HUES6 (cell line): ENCODE results near the gene INHA.

ENCODE experiments used
- H3K27ac ChIP-seq: 2 replicates; pipeline ENCODE4 v1.7.0; 2013; ENCODE audit warnings: low read depth, mild to moderate bottlenecking, low read length, inconsistent platforms
- H3K27me3 ChIP-seq: 2 replicates; pipeline ENCODE4 v1.6.1; 2013; ENCODE audit warnings: low read length; ENCODE audit not compliant: control insufficient read depth, insufficient read depth
- H3K36me3 ChIP-seq: 2 replicates; pipeline ENCODE4 v1.6.1; 2013; ENCODE audit warnings: low read length; ENCODE audit not compliant: control insufficient read depth, insufficient read depth
- H3K4me1 ChIP-seq: 2 replicates; pipeline ENCODE4 v1.6.1; 2013; ENCODE audit warnings: low read length; ENCODE audit not compliant: control insufficient read depth, insufficient read depth
- H3K4me3 ChIP-seq: 2 replicates; pipeline ENCODE4 v1.5.1; 2013; ENCODE audit warnings: low read depth, low read length
- H3K9ac ChIP-seq: one replicate; pipeline ENCODE4 v1.6.1; 2013; ENCODE audit warnings: mild to moderate bottlenecking, low read length
- H3K9me3 ChIP-seq: 2 replicates; pipeline ENCODE4 v1.6.1; 2013; ENCODE audit warnings: low read depth, low read length; ENCODE audit not compliant: control insufficient read depth, insufficient read depth

The INHA gene

DNA sequence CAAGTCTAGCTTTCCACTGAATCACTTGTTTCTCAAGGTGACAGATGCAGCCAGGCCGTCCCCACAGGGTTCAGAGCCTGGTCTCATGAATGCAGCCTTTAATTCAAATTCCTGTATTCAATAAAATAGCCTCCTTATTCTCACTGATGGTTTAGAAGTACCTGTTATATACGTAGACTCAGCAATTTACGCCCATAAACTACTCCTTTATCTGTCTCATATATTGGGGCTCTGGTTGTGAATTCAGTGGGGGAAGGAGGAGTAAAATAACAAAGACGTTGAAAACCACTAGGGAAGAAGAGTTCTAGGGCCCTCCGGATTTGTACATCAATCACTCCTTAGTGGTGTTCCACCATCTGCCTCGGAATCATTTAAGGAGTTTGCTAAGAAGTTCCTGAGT lies 2.5 kb upstream of the INHA start:
- Histone ChIP-seq H3K9ac (peak overlapping the region; percentile 92), H3K4me3 (peak overlapping the region; percentile 77)

DNA sequence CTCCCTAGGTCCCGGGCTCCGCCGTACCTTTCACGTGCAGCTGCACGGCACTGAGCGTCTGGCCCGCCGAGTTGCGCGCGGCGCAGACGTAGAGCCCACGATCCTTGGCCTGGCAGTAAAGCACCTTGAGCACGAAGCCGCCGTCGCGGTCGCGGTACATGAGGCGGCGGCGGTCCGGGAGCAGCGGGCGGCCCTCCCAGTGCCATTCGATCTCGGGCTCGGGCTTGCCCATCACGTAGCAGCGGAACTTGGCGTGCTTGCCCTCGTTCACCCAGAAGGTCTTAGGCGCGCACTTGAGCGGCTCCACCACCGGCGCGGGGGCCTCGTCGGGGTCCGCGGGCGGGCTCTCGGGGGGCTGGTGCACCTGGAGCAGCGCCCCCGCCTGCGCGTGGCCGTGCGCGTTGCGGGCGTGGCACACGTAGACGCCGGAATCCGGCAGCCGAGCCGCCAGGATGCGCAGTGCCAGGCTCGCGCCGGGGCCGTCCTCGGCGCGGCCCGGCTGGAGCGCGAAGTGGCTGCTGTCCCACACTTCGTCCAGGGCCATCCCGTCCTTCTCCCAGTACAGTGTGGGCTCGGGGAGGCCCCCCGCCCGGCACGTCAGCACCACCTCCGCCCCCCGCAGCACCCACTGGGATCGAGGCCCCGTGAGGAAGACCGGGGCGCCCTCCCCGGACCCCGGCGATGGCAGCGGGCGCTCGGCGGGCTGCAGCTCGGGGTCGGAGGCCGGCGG lies 1.8 kb upstream of the INHA start:
- Histone ChIP-seq H3K27me3 (peaks cover 13% of the 10 kb centered on the region; the same call in 1 of the 2 replicates), H3K9ac (peak overlapping the region; percentile 92), H3K9me3 (peaks cover 7% of the 10 kb centered on the region; the same call in 1 of the 2 replicates), H3K4me3 (peak overlapping the region; percentile 77), H3K4me1 (peaks cover 44% of the 10 kb centered on the region), H3K36me3 (peaks cover 31% of the 10 kb centered on the region), H3K27ac (peak overlapping the region; percentile 4; the same call in 1 of the 2 replicates)

More for the DNA sequence above, 2.5 kb upstream of the INHA start:
- H3K9me3 ChIP-seq = peaks cover 7% of the 10 kb centered on the region; the same call in 1 of the 2 replicates
- peaks cover 11% of the 10 kb centered on the region; the same call in 1 of the 2 replicates for H3K27me3 ChIP-seq
- no peak overlapping the region for H3K27ac ChIP-seq
- peaks cover 33% of the 10 kb centered on the region for H3K36me3 ChIP-seq
- peaks cover 48% of the 10 kb centered on the region for H3K4me1 ChIP-seq

DNA sequence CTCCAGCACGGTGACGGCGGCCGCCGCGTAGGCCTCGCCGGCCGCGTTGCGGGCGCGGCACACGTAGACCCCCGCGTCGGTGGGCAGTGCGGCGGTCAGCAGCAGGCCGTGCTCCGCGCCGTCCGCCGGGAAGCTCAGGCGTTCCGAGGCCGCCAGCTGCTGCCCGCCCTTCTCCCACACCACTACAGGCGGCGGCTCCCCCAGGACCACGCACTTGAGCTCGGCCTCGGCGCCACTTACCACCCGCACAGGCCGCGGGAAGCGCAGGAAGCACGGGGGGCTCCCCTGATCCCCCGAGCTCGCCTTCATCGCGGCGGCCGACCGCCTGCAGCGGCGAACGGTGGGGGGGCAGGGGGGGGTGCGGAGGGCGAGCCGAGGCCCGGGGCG lies 1.2 kb upstream of the INHA start:
- peak overlapping the region; percentile 92 for H3K9ac ChIP-seq
- peaks cover 31% of the 10 kb centered on the region for H3K36me3 ChIP-seq
- H3K4me3 ChIP-seq = peak overlapping the region; percentile 77
- H3K27me3 ChIP-seq = peaks cover 16% of the 10 kb centered on the region; the same call in 1 of the 2 replicates
- H3K27ac ChIP-seq = peak overlapping the region; percentile 63; the same call in 1 of the 2 replicates
- H3K4me1 ChIP-seq = peaks cover 43% of the 10 kb centered on the region
- peaks cover 7% of the 10 kb centered on the region; the same call in 1 of the 2 replicates for H3K9me3 ChIP-seq

DNA sequence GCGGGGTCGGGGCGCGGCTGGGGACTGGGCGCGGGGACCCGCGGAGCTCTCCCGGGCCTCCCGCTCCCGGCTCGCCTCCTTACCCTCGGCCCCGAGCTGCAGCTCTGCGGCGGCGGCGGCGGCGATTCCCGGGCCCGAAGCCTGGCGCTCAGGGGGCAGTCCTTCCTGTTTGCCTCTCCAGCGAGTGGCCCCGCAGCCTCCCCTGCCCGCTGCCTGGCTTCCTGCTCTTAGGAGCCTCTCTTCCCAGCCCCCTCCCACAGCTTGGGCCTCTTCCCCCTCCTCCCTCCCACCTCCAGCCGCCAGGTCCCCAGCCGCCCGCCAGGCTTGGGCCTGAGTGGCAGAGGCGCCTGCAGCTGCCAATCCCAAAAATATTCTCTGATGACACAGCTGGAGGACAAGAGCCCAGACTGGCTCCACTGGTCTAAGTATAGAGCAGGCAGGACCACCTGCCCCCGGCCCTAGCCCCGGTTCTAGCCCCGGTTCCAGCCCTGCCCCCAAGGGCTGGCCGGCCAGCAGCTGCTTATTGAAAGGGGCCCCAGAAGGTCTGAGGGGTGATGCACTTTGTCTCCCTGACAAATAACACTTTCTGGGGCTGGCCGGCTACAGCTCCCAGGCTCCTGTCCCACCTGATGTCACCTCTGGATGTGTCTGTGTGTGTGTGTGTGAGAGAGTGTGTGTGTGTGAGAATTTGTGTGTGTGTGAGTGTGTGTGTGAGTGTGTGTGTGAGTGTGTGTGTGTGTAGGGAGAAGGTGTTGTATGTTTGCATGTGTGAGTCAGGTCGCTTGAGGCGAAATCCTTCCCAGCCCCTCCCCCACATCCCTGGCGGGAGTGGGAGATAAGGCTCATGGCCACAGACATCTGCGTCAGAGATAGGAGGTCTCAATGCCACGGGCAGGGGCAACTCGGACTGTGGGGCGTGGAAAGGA lies 536 bp upstream of the INHA start, which contains the start of gene OBSL1:
TSS of gene OBSL1 (minus strand) at position 229 of the 926 bp plus-strand sequence. CDS start 307 bp downstream, outside the sequence.
- peak within 1 kb of the TSS; percentile 89; the same call in 1 of the 2 replicates for H3K27ac ChIP-seq
- peak within 1 kb of the TSS; percentile 77 for H3K4me3 ChIP-seq
- H3K4me1 ChIP-seq = peaks cover 43% of the 10 kb centered on the region
- H3K9ac ChIP-seq = peak within 1 kb of the TSS; percentile 92
- peaks cover 16% of the 10 kb centered on the region; the same call in 1 of the 2 replicates for H3K27me3 ChIP-seq
- H3K9me3 ChIP-seq = peaks cover 7% of the 10 kb centered on the region; the same call in 1 of the 2 replicates
- peaks cover 27% of the 10 kb centered on the region for H3K36me3 ChIP-seq

DNA sequence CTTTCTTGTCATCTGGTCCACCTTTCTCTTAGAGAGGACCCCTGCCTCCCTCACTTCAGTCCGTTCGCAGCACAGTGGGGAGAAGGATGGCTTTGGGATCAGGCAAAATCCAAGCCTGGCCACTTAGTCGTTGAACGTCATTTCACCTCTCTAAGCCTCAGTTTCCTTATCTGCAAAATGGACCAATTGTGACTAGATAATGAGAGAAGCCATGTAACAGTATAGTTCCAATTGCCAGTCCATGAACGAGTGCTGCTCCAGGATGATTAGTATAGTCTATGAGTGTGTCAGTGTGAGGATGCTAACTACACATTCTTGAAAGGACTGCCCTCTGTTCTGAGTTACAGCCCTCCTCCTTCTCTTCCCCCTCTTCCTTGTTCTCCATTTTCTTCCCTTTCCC lies 1.1 kb downstream of the INHA start:
- no peaks in the 10 kb centered on the region for H3K9me3 ChIP-seq
- H3K27ac ChIP-seq = no peak overlapping the region
- H3K27me3 ChIP-seq = peaks cover 16% of the 10 kb centered on the region; the same call in 1 of the 2 replicates
- no peak overlapping the region for H3K9ac ChIP-seq
- H3K4me1 ChIP-seq = peaks cover 56% of the 10 kb centered on the region
- no peak overlapping the region for H3K4me3 ChIP-seq
- peaks cover 12% of the 10 kb centered on the region; the same call in 1 of the 2 replicates for H3K36me3 ChIP-seq

DNA sequence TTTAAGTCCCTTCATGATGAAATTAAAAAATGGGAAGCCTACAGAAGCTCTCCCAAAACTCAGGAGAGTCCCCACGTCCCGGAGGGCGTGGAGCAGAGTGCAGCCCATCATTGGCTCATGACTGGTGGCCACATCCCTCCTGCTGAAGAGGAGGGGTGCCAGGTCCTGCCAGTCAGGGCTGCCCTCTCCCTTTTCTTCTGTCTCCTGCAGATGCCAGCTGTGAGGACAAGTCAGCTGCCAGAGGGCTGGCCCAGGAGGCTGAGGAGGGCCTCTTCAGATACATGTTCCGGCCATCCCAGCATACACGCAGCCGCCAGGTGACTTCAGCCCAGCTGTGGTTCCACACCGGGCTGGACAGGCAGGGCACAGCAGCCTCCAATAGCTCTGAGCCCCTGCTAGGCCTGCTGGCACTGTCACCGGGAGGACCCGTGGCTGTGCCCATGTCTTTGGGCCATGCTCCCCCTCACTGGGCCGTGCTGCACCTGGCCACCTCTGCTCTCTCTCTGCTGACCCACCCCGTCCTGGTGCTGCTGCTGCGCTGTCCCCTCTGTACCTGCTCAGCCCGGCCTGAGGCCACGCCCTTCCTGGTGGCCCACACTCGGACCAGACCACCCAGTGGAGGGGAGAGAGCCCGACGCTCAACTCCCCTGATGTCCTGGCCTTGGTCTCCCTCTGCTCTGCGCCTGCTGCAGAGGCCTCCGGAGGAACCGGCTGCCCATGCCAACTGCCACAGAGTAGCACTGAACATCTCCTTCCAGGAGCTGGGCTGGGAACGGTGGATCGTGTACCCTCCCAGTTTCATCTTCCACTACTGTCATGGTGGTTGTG lies 2.6 kb downstream of the INHA start:
- H3K4me3 ChIP-seq = no peak overlapping the region
- peaks cover 13% of the 10 kb centered on the region; the same call in 1 of the 2 replicates for H3K27me3 ChIP-seq
- H3K9ac ChIP-seq = no peak overlapping the region
- H3K36me3 ChIP-seq = peaks cover 2% of the 10 kb centered on the region; the same call in 1 of the 2 replicates
- H3K27ac ChIP-seq = no peak overlapping the region
- peaks cover 58% of the 10 kb centered on the region for H3K4me1 ChIP-seq
- H3K9me3 ChIP-seq = no peaks in the 10 kb centered on the region

- Histone ChIP-seq H3K36me3 (no peaks in the 10 kb centered on the region), H3K4me1 (peaks cover 52% of the 10 kb centered on the region), H3K27ac (no peak overlapping the region), H3K4me3 (no peak overlapping the region), H3K9me3 (no peaks in the 10 kb centered on the region), H3K27me3 (0 out of 2 replicates have a peak, but pooled peaks cover 6% of the 10 kb centered on the region), H3K9ac (no peak overlapping the region)
Measured at GRCh38 chr2:219575566-219576504, 3.7 kb downstream of the INHA start.

DNA sequence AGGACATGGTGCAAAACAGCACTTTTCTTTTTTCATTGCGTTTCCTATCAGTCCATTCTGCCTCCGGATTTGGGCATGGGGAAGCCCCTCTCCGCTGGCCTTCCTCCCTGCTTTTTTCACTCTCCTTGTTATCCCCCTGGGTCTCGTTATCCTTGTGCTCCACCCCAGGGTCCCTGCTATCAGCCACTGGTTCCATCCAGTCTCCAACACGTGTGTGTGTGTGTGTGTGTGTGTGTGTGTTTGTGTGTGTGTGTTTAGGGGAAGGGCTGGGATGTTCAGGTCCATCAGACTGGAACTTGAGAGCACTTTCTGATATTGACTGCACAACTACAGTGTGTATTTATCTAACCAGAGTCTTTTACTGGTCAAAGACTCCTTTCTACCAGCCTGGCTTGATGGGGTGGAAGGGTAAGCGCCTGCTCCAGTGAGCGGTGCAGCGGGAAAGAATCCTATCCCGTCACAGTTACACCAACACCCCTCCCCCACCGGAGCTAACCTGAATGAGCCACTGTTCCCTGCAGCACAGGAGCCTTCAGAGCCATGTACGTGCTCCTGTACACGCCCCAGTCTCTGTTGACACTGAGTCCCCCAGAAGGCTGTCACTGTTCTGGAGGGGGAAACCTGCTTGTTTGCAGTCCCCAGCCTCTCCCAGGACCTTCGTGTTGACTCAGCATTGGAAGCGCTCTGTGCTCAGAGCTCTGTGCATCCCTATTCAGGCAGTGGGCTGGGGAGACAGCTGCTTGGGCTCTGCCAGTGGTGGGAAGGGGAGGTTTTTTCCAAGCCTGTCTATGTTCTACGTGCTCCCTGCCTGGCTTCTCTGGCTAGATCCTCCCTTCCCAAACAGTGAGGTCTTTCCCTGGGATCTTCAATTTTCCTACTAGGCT lies 4.6 kb downstream of the INHA start:
- Histone ChIP-seq H3K4me1 (peaks cover 49% of the 10 kb centered on the region), H3K9me3 (no peaks in the 10 kb centered on the region), H3K9ac (no peak overlapping the region), H3K27me3 (0 out of 2 replicates have a peak, but pooled peaks cover 6% of the 10 kb centered on the region), H3K36me3 (no peaks in the 10 kb centered on the region), H3K4me3 (peak overlapping the region; percentile 40), H3K27ac (no peak overlapping the region)
